Spleen (tissue), 11 donors: ENCODE data around the gene TTC24. TPM values are rescaled to one million over a fixed set of nuclear protein-coding genes. Genes with fewer than 3 reads are reported as not detected.

Experiments used
- DNase-seq: peaks from one replicate; pipeline ENCODE4 v3.0.0-alpha.2; 2020
- H3K27ac ChIP-seq, 8 donors: fragments of 200-600 bp; sonication (generic) in 7 of 8; 1 replicate in 4 of 8; 2 replicates in 4 of 8; pipeline versions ENCODE4 v1.5.0 to v1.8.0; 2016 to 2021; ENCODE audit warnings: inconsistent platforms in 4 of 8, mild to moderate bottlenecking in 4 of 8, moderate library complexity in 1 of 8
- H3K27me3 ChIP-seq, 7 donors: fragments of 200-600 bp; sonication (generic) in 6 of 7; replicated peaks in 1 of 7; 1 replicate in 4 of 7; 2 replicates in 3 of 7; pipeline versions ENCODE4 v1.5.0 to v1.8.0; 2016 to 2021; ENCODE audit warnings: inconsistent platforms in 3 of 7, mild to moderate bottlenecking in 1 of 7
- H3K36me3 ChIP-seq, 6 donors: fragments of 200-600 bp; sonication (generic) in 5 of 6; 1 replicate in 4 of 6; 2 replicates in 2 of 6; pipeline versions ENCODE4 v1.5.0 to v1.8.0; 2016 to 2021; ENCODE audit warnings: inconsistent platforms in 2 of 6
- H3K4me1 ChIP-seq, 6 donors: fragments of 200-600 bp; sonication (generic) in 5 of 6; 1 replicate in 3 of 6; 2 replicates in 3 of 6; pipeline versions ENCODE4 v1.5.0 to v1.8.0; 2016 to 2021; ENCODE audit warnings: inconsistent platforms in 3 of 6
- H3K4me3 ChIP-seq, 8 donors: fragments of 200-600 bp; sonication (generic) in 7 of 8; 1 replicate in 4 of 8; 2 replicates in 4 of 8; pipeline versions ENCODE4 v1.5.0 to v1.8.0; 2016 to 2021; ENCODE audit warnings: inconsistent platforms in 4 of 8, mild to moderate bottlenecking in 4 of 8, moderate library complexity in 2 of 8
- H3K9me3 ChIP-seq, 8 donors: fragments of 200-600 bp; sonication (generic) in 7 of 8; 1 replicate in 4 of 8; 2 replicates in 4 of 8; pipeline versions ENCODE4 v1.5.0 to v1.8.0; 2016 to 2021; ENCODE audit warnings: inconsistent platforms in 4 of 8
- POLR2A ChIP-seq, 3 donors: fragments of 450-650 bp; IDR thresholded peaks; one replicate each; pipeline ENCODE4 v1.5.1; 2017; ENCODE audit warnings: antibody characterized with exemption in 3 of 3, mild to moderate bottlenecking in 1 of 3
- POLR2AphosphoS5 ChIP-seq, 3 donors: sonication (generic); formaldehyde crosslinking; IDR thresholded peaks; one replicate each; pipeline ENCODE4 v1.5.1; 2017; ENCODE audit warnings: antibody characterized with exemption in 3 of 3
- WGBS, 5 donors: extraction: QIAGEN DNeasy Blood & Tissue Kit in 3 of 5; methylation state at CpG; one replicate each; pipeline versions ENCODE4 v1.1.5 to v1.1.7; 2013 to 2018; 5-methylcytosine and 5-hydroxymethylcytosine counted together
- intact Hi-C: fragments of 100-400 bp; cut with DNase I; formaldehyde crosslinking; loops from one replicate; pipeline ENCODE4 v1.15.0; 2023; ENCODE audit warnings: low total_unique reads
- polyA plus RNA-seq, 3 donors: library from polyadenylated mRNA; stranded (reverse); fragments of 200-250 nt; gene quantifications; one replicate each; pipeline ENCODE4 v1.2.1, GENCODE V29; 2013
- total RNA-seq, 7 donors: library from RNA; depleted of rRNA in 3 of 7; stranded (reverse); fragments of >200 nt in 3 of 7; fragmentation: NEBNext Ultra II Directional in 4 of 7; extraction: Animal tissue kit (Norgen Biotek cat#: 25700) in 4 of 7; gene quantifications; one replicate each; pipeline versions ENCODE4 v1.1.0 to v1.2.1, GENCODE V29; 2016 to 2021
- TF ChIP-seq, protein P1 (sequence below), 11 experiments: fragments of 200-600 bp in 7 of 11; fragments of 450-650 bp in 4 of 11; sonication (generic) in 4 of 11; IDR thresholded peaks in 8 of 11; conservative IDR thresholded peaks in 3 of 11; 1 replicate in 7 of 11; 2 replicates in 4 of 11; pipeline versions ENCODE4 v1.4.0 to v1.8.0; 2016 to 2021; ENCODE audit warnings: antibody characterized with exemption in 11 of 11, inconsistent platforms in 4 of 11, mild to moderate bottlenecking in 1 of 11
- donor health status: healthy with polysubstance abuse.
- donor health status: DM: no; HTN: no; CAD: no; lungs with moderate emphysema.
- donor health status: DM: no; HTN: no; CAD: no.
- donor health status: Bipolar disorder and iron deficiency.
- donor health status: healthy.
- donor health status: DM: no; HTN: no; CAD: no.
- donor health status: DM: yes; HTN: yes; CAD: no.

TTC24 gene
- total and polyA plus RNA-seq, 10 donors: 2.3 to 6.4 (median 4.0) TPM

DNA sequence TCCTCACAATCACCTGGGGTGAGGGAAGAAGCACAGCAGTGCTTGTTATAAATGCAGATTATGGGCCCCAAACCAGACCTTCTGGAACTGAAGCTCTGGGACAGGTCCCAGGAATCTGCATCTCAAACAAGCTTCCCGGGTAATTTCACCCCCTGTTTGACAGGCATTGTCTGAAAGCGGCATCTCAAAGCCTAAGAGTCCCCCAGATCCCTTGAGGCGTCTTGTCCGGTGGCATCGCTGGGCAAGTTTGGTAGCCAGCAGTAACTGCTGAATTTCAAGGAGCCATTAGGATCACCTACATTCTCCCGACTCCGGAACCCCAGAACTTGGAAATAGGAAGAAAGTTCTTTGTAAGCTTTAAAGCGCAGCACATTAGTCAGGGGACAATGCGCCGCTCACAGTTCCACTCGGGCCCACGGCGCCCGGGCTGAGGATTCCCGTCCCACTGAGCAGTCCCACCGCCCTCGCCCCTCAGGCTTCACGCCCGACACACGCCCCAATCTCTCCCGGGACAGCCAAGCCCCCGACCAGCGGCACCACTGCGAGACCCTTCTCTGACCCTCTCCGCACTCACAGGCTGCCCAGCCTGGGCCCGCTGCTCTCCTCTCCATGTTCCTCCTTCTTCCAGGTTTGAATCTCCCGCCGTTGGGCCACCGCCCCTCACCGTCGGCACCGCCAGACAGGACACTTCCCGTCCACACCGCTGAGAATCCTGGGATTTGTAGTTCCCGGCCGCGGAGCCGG is 7.4 kb upstream of the TTC24 start, which contains the start of gene IQGAP3:
TSS of gene IQGAP3 (minus strand) at position 647 of the 744 bp plus-strand sequence. CDS start at position 611, 36 bp downstream.
- Histone ChIP-seq H3K4me1 (peaks cover 6 to 20% (median 14%) of the 10 kb centered on the region in 6 donors), H3K27me3 (peaks cover 0 to 34% (median 4%) of the 10 kb centered on the region in 7 donors), H3K9me3 (no peaks in the 10 kb centered on the region), H3K27ac (no peak within 1 kb of the TSS), H3K4me3 (peak within 1 kb of the TSS in 7 of 8 donors; percentile 22 to 67 (median 37)), H3K36me3 (peaks cover 0 to 3% (median 0%) of the 10 kb centered on the region in 6 donors)
- DNase-seq: peak; percentile 91
- 1 to 3% (median 2%) methylated on average over 30 to 38 of the region's 38 CpGs for WGBS, 5 donors
- intact Hi-C loops: no loop called here
- TF ChIP-seq POLR2AphosphoS5 (IDR thresholded peaks at IDR 0.05) (peak; percentile 57 to 74 (median 71)), POLR2A (IDR thresholded peaks at IDR 0.05) (no peak)

GRCh38 chr1:156572663-156573018 is 6.9 kb upstream of the TTC24 start:
- intact Hi-C loops: no loop called here
- H3K4me1 ChIP-seq: peaks cover 6 to 20% (median 14%) of the 10 kb centered on the region in 6 donors
- 36 to 43% (median 39%) methylated on average over 10 of the region's 10 CpGs for WGBS, 5 donors
- no peak overlapping the region for H3K27ac ChIP-seq
- H3K36me3 ChIP-seq: no peaks in the 10 kb centered on the region
- peak overlapping the region in 5 of 8 donors; percentile 35 to 67 (median 38) for H3K4me3 ChIP-seq
- TF ChIP-seq POLR2A (IDR thresholded peaks at IDR 0.05): no peak
- TF ChIP-seq, protein P1, sequence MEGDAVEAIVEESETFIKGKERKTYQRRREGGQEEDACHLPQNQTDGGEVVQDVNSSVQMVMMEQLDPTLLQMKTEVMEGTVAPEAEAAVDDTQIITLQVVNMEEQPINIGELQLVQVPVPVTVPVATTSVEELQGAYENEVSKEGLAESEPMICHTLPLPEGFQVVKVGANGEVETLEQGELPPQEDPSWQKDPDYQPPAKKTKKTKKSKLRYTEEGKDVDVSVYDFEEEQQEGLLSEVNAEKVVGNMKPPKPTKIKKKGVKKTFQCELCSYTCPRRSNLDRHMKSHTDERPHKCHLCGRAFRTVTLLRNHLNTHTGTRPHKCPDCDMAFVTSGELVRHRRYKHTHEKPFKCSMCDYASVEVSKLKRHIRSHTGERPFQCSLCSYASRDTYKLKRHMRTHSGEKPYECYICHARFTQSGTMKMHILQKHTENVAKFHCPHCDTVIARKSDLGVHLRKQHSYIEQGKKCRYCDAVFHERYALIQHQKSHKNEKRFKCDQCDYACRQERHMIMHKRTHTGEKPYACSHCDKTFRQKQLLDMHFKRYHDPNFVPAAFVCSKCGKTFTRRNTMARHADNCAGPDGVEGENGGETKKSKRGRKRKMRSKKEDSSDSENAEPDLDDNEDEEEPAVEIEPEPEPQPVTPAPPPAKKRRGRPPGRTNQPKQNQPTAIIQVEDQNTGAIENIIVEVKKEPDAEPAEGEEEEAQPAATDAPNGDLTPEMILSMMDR (IDR thresholded peaks at IDR 0.05 in 8 of 11, conservative IDR thresholded peaks at IDR 0.05 in 3 of 11): no peak
- no peak for TF ChIP-seq POLR2AphosphoS5 (IDR thresholded peaks at IDR 0.05)
- H3K27me3 ChIP-seq: peaks cover 0 to 34% (median 4%) of the 10 kb centered on the region in 7 donors
- no peaks in the 10 kb centered on the region for H3K9me3 ChIP-seq
- DNase-seq: no peak

DNA sequence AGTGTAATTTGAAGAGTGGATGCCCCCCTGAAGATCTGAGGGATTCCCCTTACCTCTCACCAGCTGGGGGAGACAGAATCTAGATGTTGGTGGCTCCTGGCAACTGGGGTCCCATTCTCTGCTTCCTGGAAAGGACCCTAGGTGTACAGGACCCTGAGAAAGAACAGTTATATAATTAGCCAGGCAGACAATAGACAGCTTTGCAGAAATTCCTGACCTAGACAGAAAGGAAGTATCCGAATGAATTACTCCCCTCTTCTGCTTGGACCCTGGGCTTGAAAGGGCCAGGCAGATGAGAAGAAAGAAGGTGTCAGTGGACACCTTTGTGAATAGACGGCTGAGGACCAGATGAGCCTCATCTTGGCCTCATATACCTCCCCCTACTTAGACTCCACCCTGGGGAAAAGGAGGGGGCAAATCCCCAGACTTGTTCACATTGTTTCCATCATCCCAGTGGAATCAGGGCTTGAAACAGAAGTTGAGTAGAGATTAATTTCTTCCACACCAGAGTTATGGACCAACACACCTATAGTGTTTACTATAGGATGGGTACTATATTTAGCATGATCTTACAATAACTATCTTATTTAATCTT is 5.4 kb upstream of the TTC24 start:
- Histone ChIP-seq H3K36me3 (no peaks in the 10 kb centered on the region), H3K4me3 (no peak overlapping the region), H3K9me3 (no peaks in the 10 kb centered on the region), H3K27ac (no peak overlapping the region), H3K27me3 (peaks cover 0 to 34% (median 4%) of the 10 kb centered on the region in 7 donors), H3K4me1 (peaks cover 6 to 20% (median 14%) of the 10 kb centered on the region in 6 donors)
- intact Hi-C loops: no loop called here
- DNase-seq: no peak
- 63 to 74% (median 72%) methylated on average over 2 of the region's 2 CpGs for WGBS, 5 donors
- TF ChIP-seq POLR2AphosphoS5 (IDR thresholded peaks at IDR 0.05): no peak
- TF ChIP-seq, protein P1 (IDR thresholded peaks at IDR 0.05 in 8 of 11, conservative IDR thresholded peaks at IDR 0.05 in 3 of 11): no peak
- no peak for TF ChIP-seq POLR2A (IDR thresholded peaks at IDR 0.05)

GRCh38 chr1:156577550-156577949 is 2.0 kb upstream of the TTC24 start:
- H3K36me3 ChIP-seq: no peaks in the 10 kb centered on the region
- peaks cover 0 to 19% (median 12%) of the 10 kb centered on the region in 6 donors for H3K4me1 ChIP-seq
- no peak overlapping the region for H3K4me3 ChIP-seq
- no peak overlapping the region for H3K27ac ChIP-seq
- WGBS, 5 donors: 92 to 98% (median 94%) methylated on average over 3 of the region's 3 CpGs
- H3K9me3 ChIP-seq: no peaks in the 10 kb centered on the region
- TF ChIP-seq POLR2A (IDR thresholded peaks at IDR 0.05) (no peak), POLR2AphosphoS5 (IDR thresholded peaks at IDR 0.05) (no peak)
- TF ChIP-seq, protein P1 (IDR thresholded peaks at IDR 0.05 in 8 of 11, conservative IDR thresholded peaks at IDR 0.05 in 3 of 11): no peak
- no peak for DNase-seq
- peaks cover 0 to 7% (median 0%) of the 10 kb centered on the region in 7 donors for H3K27me3 ChIP-seq
- intact Hi-C loops: no loop called here
